Panc1 (cell line): ENCODE data around the gene PRXL2B. TPM values are rescaled to one million over a fixed set of nuclear protein-coding genes. Genes with fewer than 3 reads are reported as not detected.

Experiments used
- ATAC-seq: fragments of 200-7000 bp; cut with Tn5 transposase; 2 replicates; pipeline ENCODE4 v1.9.1; 2020; ENCODE audit warnings: mild to moderate bottlenecking, moderate library complexity
- BruUV-seq: library from RNA; stranded (reverse); fragments of 400-500 nt; replicated peaks from 2 replicates; lab custom pipeline; 2021; lab: Mats Ljungman, UMichigan
- CTCF ChIA-PET: fragments of 300-600 bp; sonication (Branson Sonifier 250); formaldehyde crosslinking; loops from one replicate; lab custom pipeline; 2022; ENCODE audit warnings: antibody characterized with exemption; lab: Charles Lee
- POLR2A ChIA-PET: fragments of 300-600 bp; sonication (Branson Sonifier 250); formaldehyde crosslinking; loops from one replicate; lab custom pipeline; 2022; ENCODE audit warnings: antibody characterized with exemption; lab: Charles Lee
- DNase-seq: peaks from one replicate; pipeline ENCODE4 v3.0.0-alpha.2; 2010; ENCODE audit warnings: low read depth, low spot score
- H3K27ac ChIP-seq: 2 replicates; pipeline ENCODE4 v1.5.1; 2011; ENCODE audit warnings: mild to moderate bottlenecking, low read length, inconsistent platforms
- H3K27me3 ChIP-seq: fragments of 200-500 bp; sonication (Bioruptor generic); 2 replicates; pipeline ENCODE4 v1.6.0; 2014; ENCODE audit warnings: low read length, inconsistent platforms; ENCODE audit not compliant: control insufficient read depth, insufficient read depth
- H3K36me3 ChIP-seq: fragments of 200-500 bp; sonication (Bioruptor generic); 2 replicates; pipeline ENCODE4 v1.5.1; 2014; ENCODE audit warnings: inconsistent platforms, mild to moderate bottlenecking, low read length, moderate library complexity; ENCODE audit not compliant: control insufficient read depth, insufficient read depth
- H3K4me1 ChIP-seq: 2 replicates; pipeline ENCODE4 v1.5.1; 2011; ENCODE audit warnings: inconsistent platforms, mild to moderate bottlenecking, low read length, moderate library complexity; ENCODE audit not compliant: control insufficient read depth, insufficient read depth
- H3K4me3 ChIP-seq, 2 experiments: 2 replicates each; pipeline ENCODE4 v1.5.1; 2011 to 2012; ENCODE audit warnings: low read depth in 2 of 2, low read length in 2 of 2, mild to moderate bottlenecking in 2 of 2, inconsistent platforms in 1 of 2, moderate library complexity in 1 of 2
- H3K9me3 ChIP-seq: fragments of 200-500 bp; sonication (Bioruptor generic); 2 replicates; pipeline ENCODE4 v1.5.1; 2014; ENCODE audit warnings: low read depth, mild to moderate bottlenecking, inconsistent platforms, low read length, moderate library complexity; ENCODE audit not compliant: control insufficient read depth, insufficient read depth
- CTCF ChIP-seq: fragments of 450-650 bp; IDR thresholded peaks from 2 replicates; pipeline ENCODE4 v1.5.1; 2017; ENCODE audit warnings: mild to moderate bottlenecking
- POLR2AphosphoS5 ChIP-seq: IDR thresholded peaks from 2 replicates; pipeline ENCODE4 v1.6.1; 2012; ENCODE audit warnings: mild to moderate bottlenecking, low read depth, low read length, moderate library complexity
- REST ChIP-seq, 2 experiments: IDR thresholded peaks; 2 replicates each; pipeline ENCODE4 v1.6.1; 2011 to 2012; ENCODE audit warnings: low read depth in 2 of 2, control low read depth in 1 of 2, low read length in 1 of 2, mild to moderate bottlenecking in 1 of 2, moderate library complexity in 1 of 2; ENCODE audit not compliant: insufficient read depth in 1 of 2
- SIN3A ChIP-seq: IDR thresholded peaks from 2 replicates; pipeline ENCODE4 v1.6.1; 2012; ENCODE audit warnings: low read depth, mild to moderate bottlenecking, low read length, moderate library complexity, borderline replicate concordance; ENCODE audit not compliant: insufficient read depth
- TCF7L2 ChIP-seq: IDR thresholded peaks from 2 replicates; pipeline ENCODE4 v1.6.1; 2011; ENCODE audit warnings: mild to moderate bottlenecking, low read depth, low read length, inconsistent platforms
- in situ Hi-C: cut with HindIII; loops from 2 replicates; pipeline ENCODE4 v1.10.0; 2016; ENCODE audit warnings: low sequenced_read_pairs, low pct_unique_long_range_greater_than_20kb
- intact Hi-C: fragments of 100-400 bp; cut with micrococcal nuclease; formaldehyde crosslinking; loops from one replicate; pipeline ENCODE4 v1.10.0; 2022; ENCODE audit not compliant: unreplicated experiment
- total RNA-seq: library from RNA; stranded (reverse); gene quantifications from one replicate; pipeline ENCODE4 v1.2.1, GENCODE V29; 2021; ENCODE audit not compliant: unreplicated experiment

Gene PRXL2B
- total RNA-seq, 1 experiment from 2014 or later = 17.0 TPM

DNA sequence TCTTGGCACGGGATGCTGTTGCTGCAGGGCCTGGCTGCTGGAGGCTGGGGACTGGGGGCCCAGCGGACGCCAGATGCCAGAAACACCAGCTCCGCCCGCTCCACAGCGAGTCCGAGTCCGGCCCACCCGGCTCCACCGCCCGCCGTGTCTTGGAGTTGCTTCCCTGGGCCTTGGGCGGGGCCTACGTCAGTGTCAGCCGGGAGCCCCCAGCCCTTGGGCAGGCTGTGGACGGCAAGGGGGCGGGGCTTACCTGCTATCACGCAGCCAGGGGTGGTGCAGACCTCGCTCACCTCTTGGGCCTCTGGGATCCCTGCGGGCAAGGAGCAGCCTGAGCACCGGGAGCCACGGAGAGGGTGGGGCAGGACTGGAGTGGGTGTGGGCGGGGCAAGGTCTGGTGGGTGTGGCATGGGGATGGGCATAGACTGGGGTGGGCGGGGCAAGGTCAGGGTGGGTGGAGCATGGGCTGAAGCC lies 24.5 kb downstream of the PRXL2B start:
- CTCF ChIA-PET = no interaction called here
- no TSS peak for BruUV-seq

GRCh38 chr1:2611621-2612437 lies 25.3 kb downstream of the PRXL2B start:
- H3K9me3 ChIP-seq = no peaks in the 10 kb centered on the region
- no peaks in the 10 kb centered on the region for H3K4me1 ChIP-seq
- in situ Hi-C loops = no loop called here
- BruUV-seq = no TSS peak
- DNase-seq (no peak), ATAC-seq (no peak)
- H3K27me3 ChIP-seq = peaks cover 7% of the 10 kb centered on the region
- H3K27ac ChIP-seq = no peak overlapping the region
- H3K36me3 ChIP-seq = no peaks in the 10 kb centered on the region
- CTCF ChIA-PET = no interaction called here
- no peak overlapping the region for H3K4me3 ChIP-seq
- POLR2A ChIA-PET = no interaction called here
- intact Hi-C loops = no loop called here
- no peak for TF ChIP-seq CTCF
- TF ChIP-seq SIN3A = no peak
- TF ChIP-seq TCF7L2 = no peak
- TF ChIP-seq POLR2AphosphoS5 = no peak

More for the DNA sequence above, 24.5 kb downstream of the PRXL2B start:
- Histone ChIP-seq H3K27ac (no peak overlapping the region), H3K27me3 (peaks cover 4% of the 10 kb centered on the region; the same call in 1 of the 2 replicates), H3K36me3 (no peaks in the 10 kb centered on the region), H3K4me3 (peak overlapping the region in 1 of 2 experiments; percentile 14; a peak in 1 of 4 replicates), H3K9me3 (no peaks in the 10 kb centered on the region), H3K4me1 (no peaks in the 10 kb centered on the region)
- in situ Hi-C loops (no loop called here), intact Hi-C loops (no loop called here)
- TF ChIP-seq TCF7L2 (no peak), POLR2AphosphoS5 (no peak), CTCF (no peak), SIN3A (no peak), REST (IDR thresholded peaks at IDR 0.05; ENCODE audit: insufficient read depth in 1 of 2, low read depth in 2 of 2, low read length in 1 of 2) (no peak)
- peak; percentile 69 for ATAC-seq
- POLR2A ChIA-PET = no interaction called here
- no peak for DNase-seq
